PC-3 (cell line): ENCODE measurements around the gene INSIG1. TPM values are rescaled to one million over a fixed set of nuclear protein-coding genes. Genes with fewer than 3 reads are reported as not detected.
A peak's percentile ranks its signal among the peaks of the same experiment; 100 is the strongest.

Experiments
- ATAC-seq: fragments of 200-7000 bp; cut with Tn5 transposase; 2 replicates; pipeline ENCODE4 v1.9.1; 2020; ENCODE audit warnings: mild to moderate bottlenecking, moderate library complexity
- BruUV-seq: library from RNA; stranded (reverse); fragments of 400-500 nt; replicated peaks from 2 replicates; lab custom pipeline; 2021; lab: Mats Ljungman, UMichigan
- CTCF ChIA-PET: fragments of 300-600 bp; sonication (Branson Sonifier 250); formaldehyde crosslinking; loops from one replicate; lab custom pipeline; 2022; ENCODE audit warnings: antibody characterized with exemption; lab: Charles Lee
- POLR2A ChIA-PET: fragments of 300-600 bp; sonication (Branson Sonifier 250); formaldehyde crosslinking; loops from one replicate; lab custom pipeline; 2022; ENCODE audit warnings: antibody characterized with exemption; ENCODE audit not compliant: unreplicated experiment; lab: Charles Lee
- DNase-seq: peaks from one replicate; pipeline ENCODE4 v3.0.0-alpha.2; 2015
- H2AFZ ChIP-seq: fragments of 300-600 bp; sonication (generic); 2 replicates; pipeline ENCODE4 v1.6.0; 2016; ENCODE audit warnings: antibody characterized with exemption, low read length
- H3F3A ChIP-seq: fragments of 300-600 bp; sonication (generic); one replicate; pipeline ENCODE4 v1.6.0; 2017; ENCODE audit warnings: antibody characterized with exemption, low read length, control low read depth, mild to moderate bottlenecking; ENCODE audit not compliant: unreplicated experiment
- H3K27ac ChIP-seq: fragments of 300-600 bp; sonication (generic); 2 replicates; pipeline ENCODE4 v1.5.1; 2016; ENCODE audit warnings: mild to moderate bottlenecking, low read length
- H3K27me3 ChIP-seq: fragments of 300-600 bp; sonication (generic); 2 replicates; pipeline ENCODE4 v1.6.1; 2016; ENCODE audit warnings: low read length, mixed read lengths
- H3K36me3 ChIP-seq: fragments of 300-600 bp; sonication (generic); 2 replicates; pipeline ENCODE4 v1.6.1; 2016; ENCODE audit warnings: low read depth, mixed run types, low read length, mixed read lengths
- H3K4me1 ChIP-seq: fragments of 300-600 bp; sonication (generic); 2 replicates; pipeline ENCODE4 v1.5.1; 2016; ENCODE audit warnings: low read length; ENCODE audit not compliant: insufficient read depth
- H3K4me2 ChIP-seq: fragments of 300-600 bp; sonication (generic); 2 replicates; pipeline ENCODE4 v1.6.0; 2016; ENCODE audit warnings: low read length
- H3K4me3 ChIP-seq: fragments of 300-600 bp; sonication (generic); 2 replicates; pipeline ENCODE4 v1.5.1; 2016; ENCODE audit warnings: mild to moderate bottlenecking, low read length, mixed read lengths
- H3K79me2 ChIP-seq: fragments of 300-600 bp; sonication (generic); 2 replicates; pipeline ENCODE4 v1.6.1; 2017; ENCODE audit warnings: low read length, mixed read lengths
- H3K9ac ChIP-seq: fragments of 300-600 bp; sonication (generic); 2 replicates; pipeline ENCODE4 v1.6.0; 2016; ENCODE audit warnings: mild to moderate bottlenecking, low read length
- H3K9me2 ChIP-seq: fragments of 300-600 bp; sonication (generic); replicated peaks from 2 replicates; pipeline ENCODE4 v1.6.1; 2016; ENCODE audit warnings: mixed run types, low read length, mixed read lengths
- H3K9me3 ChIP-seq: fragments of 300-600 bp; sonication (generic); 2 replicates; pipeline ENCODE4 v1.6.1; 2016; ENCODE audit warnings: low read length, mixed read lengths
- H4K20me1 ChIP-seq: fragments of 300-600 bp; sonication (generic); 2 replicates; pipeline ENCODE4 v1.6.1; 2016; ENCODE audit warnings: low read length, mixed read lengths
- CTCF ChIP-seq: fragments of 300-600 bp; sonication (generic); conservative IDR thresholded peaks from 2 replicates; pipeline ENCODE4 v1.5.1; 2017; ENCODE audit warnings: antibody characterized with exemption, low read depth, mild to moderate bottlenecking, low read length
- EZH2 ChIP-seq: fragments of 300-600 bp; sonication (generic); IDR thresholded peaks from one replicate; pipeline ENCODE4 v1.6.1; 2017; ENCODE audit warnings: antibody characterized with exemption, mild to moderate bottlenecking, low read length; ENCODE audit not compliant: unreplicated experiment
- EZH2phosphoT487 ChIP-seq: fragments of 300-600 bp; sonication (generic); IDR thresholded peaks from 2 replicates; pipeline ENCODE4 v1.6.1; 2018; ENCODE audit warnings: mild to moderate bottlenecking, antibody characterized with exemption, low read length, borderline replicate concordance
- intact Hi-C: fragments of 100-400 bp; cut with micrococcal nuclease; formaldehyde crosslinking; loops from 2 replicates; pipeline ENCODE4 v1.9.0; 2023
- total RNA-seq: library from RNA; depleted of rRNA; stranded (reverse); fragments of >200 nt; gene quantifications from 2 replicates; pipeline ENCODE4 v1.2.3, GENCODE V29; 2014

Gene INSIG1
- total RNA-seq, 1 experiment from 2014 or later: 83.3 TPM

- ChIA-PET CTCF (no interaction called here), POLR2A (no interaction called here)
- Histone ChIP-seq H4K20me1 (peaks cover 14% of the 10 kb centered on the region), H3F3A (no peaks in the 10 kb centered on the region), H3K9me3 (no peaks in the 10 kb centered on the region), H2AFZ (no peak overlapping the region), H3K27ac (no peak overlapping the region), H3K36me3 (peaks cover 60% of the 10 kb centered on the region), H3K79me2 (peaks cover 13% of the 10 kb centered on the region), H3K9ac (no peak overlapping the region), H3K27me3 (no peaks in the 10 kb centered on the region), H3K4me2 (no peak overlapping the region), H3K4me3 (no peak overlapping the region), H3K4me1 (peaks cover 33% of the 10 kb centered on the region), H3K9me2 (no peaks in the 10 kb centered on the region)
- no peak for ATAC-seq
- intact Hi-C loops: no loop called here
- no peak for DNase-seq
- no peak for TF ChIP-seq CTCF
- TF ChIP-seq EZH2phosphoT487: no peak
- TF ChIP-seq EZH2: no peak
- BruUV-seq: no TSS peak
These were observed 7.7 kb downstream of the INSIG1 start for GRCh38 chr7:155305231-155305904.

- no peaks in the 10 kb centered on the region for H3K9me3 ChIP-seq
- peak; percentile 86 for DNase-seq
- CTCF ChIA-PET: no interaction called here
- H3K4me3 ChIP-seq: no peak overlapping the region
- no TSS peak for BruUV-seq
- no peaks in the 10 kb centered on the region for H3K27me3 ChIP-seq
- intact Hi-C loops: no loop called here
- H3K4me1 ChIP-seq: peaks cover 22% of the 10 kb centered on the region
- ATAC-seq: peak; percentile 97
- no peak for TF ChIP-seq CTCF
- no peak for TF ChIP-seq EZH2phosphoT487
- TF ChIP-seq EZH2: no peak
- H4K20me1 ChIP-seq: 0 out of 2 replicates have a peak, but pooled peaks cover 5% of the 10 kb centered on the region
- H3K4me2 ChIP-seq: peak overlapping the region; percentile 43
- H3K27ac ChIP-seq: peak overlapping the region; percentile 43
- no peaks in the 10 kb centered on the region for H3K9me2 ChIP-seq
- H3K9ac ChIP-seq: no peak overlapping the region
- H2AFZ ChIP-seq: no peak overlapping the region
- H3F3A ChIP-seq: no peaks in the 10 kb centered on the region
- H3K79me2 ChIP-seq: no peaks in the 10 kb centered on the region
- POLR2A ChIA-PET: no interaction called here
- H3K36me3 ChIP-seq: peaks cover 57% of the 10 kb centered on the region
These were observed 9.2 kb downstream of the INSIG1 start for GRCh38 chr7:155306673-155307470.
